GM12878 (cell line): Measurements from ENCODE around the gene ZNF132. TPM values are rescaled to one million over a fixed set of nuclear protein-coding genes. Genes with fewer than 3 reads are reported as not detected.

Experiments used
- EGR1 ChIP-seq, 2 experiments: IDR thresholded peaks; 1 replicate in 1 of 2; 2 replicates in 1 of 2; pipeline ENCODE4 v1.6.1; 2011 to 2012; ENCODE audit warnings: low read depth in 2 of 2, low read length in 2 of 2, borderline replicate concordance in 1 of 2, mild to moderate bottlenecking in 1 of 2, moderate library complexity in 1 of 2
- HDAC2 ChIP-seq: fragments of 200-600 bp; sonication (generic); IDR thresholded peaks from 2 replicates; pipeline ENCODE4 v1.6.1; 2017
- IRF5 ChIP-seq: fragments of 450-650 bp; IDR thresholded peaks from 2 replicates; pipeline ENCODE4 v1.6.1; 2017; ENCODE audit warnings: borderline replicate concordance
- LARP7 ChIP-seq: fragments of 450-650 bp; IDR thresholded peaks from 2 replicates; pipeline ENCODE4 v1.6.1; 2017; ENCODE audit warnings: mild to moderate bottlenecking
- MYB ChIP-seq: fragments of 150-350 bp; IDR thresholded peaks from 2 replicates; pipeline ENCODE4 v1.6.1; 2014; ENCODE audit warnings: mild to moderate bottlenecking, low read depth, low read length, borderline replicate concordance
- NFYB ChIP-seq: IDR thresholded peaks from 2 replicates; pipeline ENCODE4 v1.6.1; 2011; ENCODE audit warnings: low read depth, mild to moderate bottlenecking, low read length, improper control_type of control experiment, moderate library complexity; ENCODE audit not compliant: insufficient read depth
- NR2C1 ChIP-seq: fragments of 450-650 bp; IDR thresholded peaks from 2 replicates; pipeline ENCODE4 v1.6.1; 2017; ENCODE audit warnings: antibody characterized with exemption, mild to moderate bottlenecking, moderate library complexity
- PML ChIP-seq: IDR thresholded peaks from 2 replicates; pipeline ENCODE4 v1.6.1; 2012; ENCODE audit warnings: low read length, inconsistent platforms
- RCOR1 ChIP-seq: conservative IDR thresholded peaks from 2 replicates; pipeline ENCODE4 v1.6.1; 2012; ENCODE audit warnings: low read depth, low read length, improper control_type of control experiment
- SP1 ChIP-seq: IDR thresholded peaks from one replicate; pipeline ENCODE4 v1.6.1; 2011; ENCODE audit warnings: low read depth, low read length
- SPI1 ChIP-seq: IDR thresholded peaks from 2 replicates; pipeline ENCODE4 v1.6.1; 2011; ENCODE audit warnings: low read depth, mild to moderate bottlenecking, low read length, moderate library complexity, borderline replicate concordance; ENCODE audit not compliant: insufficient read depth
- SREBF1 ChIP-seq: IDR thresholded peaks from 2 replicates; pipeline ENCODE4 v1.6.1; 2012; ENCODE audit warnings: mild to moderate bottlenecking, low read length
- STAT3 ChIP-seq: IDR thresholded peaks from 2 replicates; pipeline ENCODE4 v1.6.1; 2011; ENCODE audit warnings: low read depth, low read length, improper control_type of control experiment
- TARDBP ChIP-seq: IDR thresholded peaks from 2 replicates; pipeline ENCODE4 v1.6.1; 2016; ENCODE audit warnings: borderline replicate concordance
- TBL1XR1 ChIP-seq: IDR thresholded peaks from 2 replicates; pipeline ENCODE4 v1.6.1; 2012; ENCODE audit warnings: low read depth, low read length, improper control_type of control experiment
- ZNF24 ChIP-seq: fragments of 450-650 bp; IDR thresholded peaks from 2 replicates; pipeline ENCODE4 v1.6.1; 2017; ENCODE audit warnings: antibody characterized with exemption, mild to moderate bottlenecking
- polyA plus RNA-seq, 11 experiments: library from polyadenylated mRNA; depleted of rRNA in 4 of 11; unstranded in 6 of 11; stranded (reverse) in 5 of 11; fragments of >200 nt; fragmentation: Nextera tagmentation in 4 of 11; fragmentation: Illumina TruSeq in 1 of 11; extraction: Ambion mirVana in 4 of 11; extraction: Trizol in 1 of 11; gene quantifications; 1 replicate in 1 of 11; 2 replicates in 10 of 11; pipeline versions ENCODE4 v1.2.1 to v1.2.3, GENCODE V29; 2011 to 2016; ENCODE audit warnings: inconsistent platforms in 2 of 11, missing spikeins in 2 of 11, low read depth in 1 of 11
- total RNA-seq, 4 experiments: library from RNA; depleted of rRNA in 3 of 4; stranded (reverse); fragments of >200 nt in 3 of 4; fragmentation: Illumina TruSeq in 1 of 4; extraction: Trizol in 1 of 4; gene quantifications; 2 replicates each; pipeline versions ENCODE4 v1.2.1 to v1.2.3, GENCODE V29; 2013 to 2021
- TF ChIP-seq, protein P1 (sequence below): fragments of 450-650 bp; formaldehyde crosslinking; IDR thresholded peaks from 2 replicates; pipeline ENCODE4 v1.5.0; 2022; ENCODE audit warnings: mild to moderate bottlenecking, missing genetic modification characterization
- TF ChIP-seq, protein P2 (sequence below): fragments of 150-350 bp; IDR thresholded peaks from 2 replicates; pipeline ENCODE4 v1.6.1; 2016; ENCODE audit warnings: low read depth, low read length
- TF ChIP-seq, protein P3 (sequence below): IDR thresholded peaks from 2 replicates; pipeline ENCODE4 v1.6.1; 2011; ENCODE audit warnings: mild to moderate bottlenecking, low read depth, low read length, moderate library complexity; ENCODE audit not compliant: insufficient replicate concordance

ZNF132 gene
- total and polyA plus RNA-seq, 10 of the 15 experiments (the other 5 are each of a cell fraction or from before 2014, with no cell fraction given): 0.56 to 4.0 (median 2.3) TPM

- TF ChIP-seq LARP7 (peak; percentile 50; the same call in 1 of the 2 replicates), IRF5 (no peak), TBL1XR1 (peak; percentile 56; the same call in 1 of the 2 replicates), HDAC2 (no peak), TARDBP (peak; percentile 31; the same call in 1 of the 2 replicates), STAT3 (no peak), SREBF1 (peak; percentile 13), NFYB (peak; percentile 71; the same call in 1 of the 2 replicates), ZNF24 (no peak), MYB (no peak), SP1 (peak; percentile 81), RCOR1 (0 out of 2 replicates have a peak, but pooled peaks have one; percentile 26), PML (peak; percentile 74), SPI1 (peak; percentile 29; the same call in 1 of the 2 replicates), NR2C1 (peak; percentile 96), EGR1 (IDR thresholded peaks at IDR 0.05; ENCODE audit: borderline replicate concordance in 1 of 2, low read depth in 2 of 2, low read length in 2 of 2) (peak in 1 of 2 experiments; percentile 88; a peak in 2 of 3 replicates)
- TF ChIP-seq, protein P1, sequence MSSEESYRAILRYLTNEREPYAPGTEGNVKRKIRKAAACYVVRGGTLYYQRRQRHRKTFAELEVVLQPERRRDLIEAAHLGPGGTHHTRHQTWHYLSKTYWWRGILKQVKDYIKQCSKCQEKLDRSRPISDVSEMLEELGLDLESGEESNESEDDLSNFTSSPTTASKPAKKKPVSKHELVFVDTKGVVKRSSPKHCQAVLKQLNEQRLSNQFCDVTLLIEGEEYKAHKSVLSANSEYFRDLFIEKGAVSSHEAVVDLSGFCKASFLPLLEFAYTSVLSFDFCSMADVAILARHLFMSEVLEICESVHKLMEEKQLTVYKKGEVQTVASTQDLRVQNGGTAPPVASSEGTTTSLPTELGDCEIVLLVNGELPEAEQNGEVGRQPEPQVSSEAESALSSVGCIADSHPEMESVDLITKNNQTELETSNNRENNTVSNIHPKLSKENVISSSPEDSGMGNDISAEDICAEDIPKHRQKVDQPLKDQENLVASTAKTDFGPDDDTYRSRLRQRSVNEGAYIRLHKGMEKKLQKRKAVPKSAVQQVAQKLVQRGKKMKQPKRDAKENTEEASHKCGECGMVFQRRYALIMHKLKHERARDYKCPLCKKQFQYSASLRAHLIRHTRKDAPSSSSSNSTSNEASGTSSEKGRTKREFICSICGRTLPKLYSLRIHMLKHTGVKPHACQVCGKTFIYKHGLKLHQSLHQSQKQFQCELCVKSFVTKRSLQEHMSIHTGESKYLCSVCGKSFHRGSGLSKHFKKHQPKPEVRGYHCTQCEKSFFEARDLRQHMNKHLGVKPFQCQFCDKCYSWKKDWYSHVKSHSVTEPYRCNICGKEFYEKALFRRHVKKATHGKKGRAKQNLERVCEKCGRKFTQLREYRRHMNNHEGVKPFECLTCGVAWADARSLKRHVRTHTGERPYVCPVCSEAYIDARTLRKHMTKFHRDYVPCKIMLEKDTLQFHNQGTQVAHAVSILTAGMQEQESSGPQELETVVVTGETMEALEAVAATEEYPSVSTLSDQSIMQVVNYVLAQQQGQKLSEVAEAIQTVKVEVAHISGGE (CRISPR knock-in tag): peak; percentile 31; the same call in 1 of the 2 replicates
- TF ChIP-seq, protein P2, sequence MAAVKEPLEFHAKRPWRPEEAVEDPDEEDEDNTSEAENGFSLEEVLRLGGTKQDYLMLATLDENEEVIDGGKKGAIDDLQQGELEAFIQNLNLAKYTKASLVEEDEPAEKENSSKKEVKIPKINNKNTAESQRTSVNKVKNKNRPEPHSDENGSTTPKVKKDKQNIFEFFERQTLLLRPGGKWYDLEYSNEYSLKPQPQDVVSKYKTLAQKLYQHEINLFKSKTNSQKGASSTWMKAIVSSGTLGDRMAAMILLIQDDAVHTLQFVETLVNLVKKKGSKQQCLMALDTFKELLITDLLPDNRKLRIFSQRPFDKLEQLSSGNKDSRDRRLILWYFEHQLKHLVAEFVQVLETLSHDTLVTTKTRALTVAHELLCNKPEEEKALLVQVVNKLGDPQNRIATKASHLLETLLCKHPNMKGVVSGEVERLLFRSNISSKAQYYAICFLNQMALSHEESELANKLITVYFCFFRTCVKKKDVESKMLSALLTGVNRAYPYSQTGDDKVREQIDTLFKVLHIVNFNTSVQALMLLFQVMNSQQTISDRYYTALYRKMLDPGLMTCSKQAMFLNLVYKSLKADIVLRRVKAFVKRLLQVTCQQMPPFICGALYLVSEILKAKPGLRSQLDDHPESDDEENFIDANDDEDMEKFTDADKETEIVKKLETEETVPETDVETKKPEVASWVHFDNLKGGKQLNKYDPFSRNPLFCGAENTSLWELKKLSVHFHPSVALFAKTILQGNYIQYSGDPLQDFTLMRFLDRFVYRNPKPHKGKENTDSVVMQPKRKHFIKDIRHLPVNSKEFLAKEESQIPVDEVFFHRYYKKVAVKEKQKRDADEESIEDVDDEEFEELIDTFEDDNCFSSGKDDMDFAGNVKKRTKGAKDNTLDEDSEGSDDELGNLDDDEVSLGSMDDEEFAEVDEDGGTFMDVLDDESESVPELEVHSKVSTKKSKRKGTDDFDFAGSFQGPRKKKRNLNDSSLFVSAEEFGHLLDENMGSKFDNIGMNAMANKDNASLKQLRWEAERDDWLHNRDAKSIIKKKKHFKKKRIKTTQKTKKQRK: no peak
- TF ChIP-seq, protein P3, sequence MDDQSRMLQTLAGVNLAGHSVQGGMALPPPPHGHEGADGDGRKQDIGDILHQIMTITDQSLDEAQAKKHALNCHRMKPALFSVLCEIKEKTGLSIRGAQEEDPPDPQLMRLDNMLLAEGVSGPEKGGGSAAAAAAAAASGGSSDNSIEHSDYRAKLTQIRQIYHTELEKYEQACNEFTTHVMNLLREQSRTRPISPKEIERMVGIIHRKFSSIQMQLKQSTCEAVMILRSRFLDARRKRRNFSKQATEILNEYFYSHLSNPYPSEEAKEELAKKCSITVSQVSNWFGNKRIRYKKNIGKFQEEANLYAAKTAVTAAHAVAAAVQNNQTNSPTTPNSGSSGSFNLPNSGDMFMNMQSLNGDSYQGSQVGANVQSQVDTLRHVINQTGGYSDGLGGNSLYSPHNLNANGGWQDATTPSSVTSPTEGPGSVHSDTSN: peak; percentile 4
Observed at GRCh38 chr19:58475714-58476497, 36.0 kb upstream of the ZNF132 start, which contains the start of gene ZNF446 (continued).
